GM21381 (cell line): ENCODE measurements around the gene RLN3.
A peak's percentile ranks its signal among the peaks of the same experiment; 100 is the strongest.

ENCODE experiments used
- ATAC-seq: cut with Tn5 transposase; IDR thresholded peaks from one replicate; pipeline ENCODE4 v1.9.1; 2021; ENCODE audit warnings: mild to moderate bottlenecking, moderate library complexity; ENCODE audit not compliant: unreplicated experiment

RLN3 gene

GRCh38 chr19:14027856-14028450 is at the start of gene RLN3:
Gene RLN3 (plus strand): TSS chr19:14028148. CDS start chr19:14028205, 57 bp downstream.
- no peak for ATAC-seq

GRCh38 chr19:13978351-13979243 is 49.4 kb upstream of the RLN3 start:
- ATAC-seq, result no peak

GRCh38 chr19:13979244-13979615 is 48.7 kb upstream of the RLN3 start:
- ATAC-seq, result no peak

GRCh38 chr19:13979686-13980085 is 48.3 kb upstream of the RLN3 start:
- ATAC-seq, result no peak

- ATAC-seq, result no peak
Observed at GRCh38 chr19:13980340-13980739, 47.6 kb upstream of the RLN3 start.

GRCh38 chr19:13981021-13981420 is 46.9 kb upstream of the RLN3 start:
- no peak for ATAC-seq

GRCh38 chr19:13981467-13981866 is 46.5 kb upstream of the RLN3 start:
- no peak for ATAC-seq

- ATAC-seq, result no peak
Observed at GRCh38 chr19:13981988-13982501, 45.9 kb upstream of the RLN3 start.

GRCh38 chr19:13982773-13983172 is 45.2 kb upstream of the RLN3 start:
- ATAC-seq, result no peak

- no peak for ATAC-seq
Observed at GRCh38 chr19:13983213-13983889, 44.6 kb upstream of the RLN3 start.

GRCh38 chr19:13984186-13984585 is 43.8 kb upstream of the RLN3 start:
- ATAC-seq, result no peak

GRCh38 chr19:13984875-13985741 is 42.8 kb upstream of the RLN3 start:
- no peak for ATAC-seq

- no peak for ATAC-seq
Observed at GRCh38 chr19:13985771-13986347, 42.1 kb upstream of the RLN3 start.

GRCh38 chr19:13986348-13986904 is 41.5 kb upstream of the RLN3 start:
- peak; percentile 81 for ATAC-seq

- ATAC-seq, result no peak
Observed at GRCh38 chr19:13987101-13987890, 40.7 kb upstream of the RLN3 start.

- ATAC-seq, result no peak
Observed at GRCh38 chr19:13989487-13989886, 38.5 kb upstream of the RLN3 start.

- no peak for ATAC-seq
Observed at GRCh38 chr19:13990085-13990484, 37.9 kb upstream of the RLN3 start.

- no peak for ATAC-seq
Observed at GRCh38 chr19:13992025-13992424, 35.9 kb upstream of the RLN3 start.

- no peak for ATAC-seq
Observed at GRCh38 chr19:13993590-13994300, 34.2 kb upstream of the RLN3 start.
